Activated naive CD4-positive, alpha-beta T cell (primary cell): ENCODE results near the gene ENPP6.
"Not testable (repeated sequence)": the region's sequence is repeated elsewhere in the genome, so short reads cannot be mapped to it uniquely, and the experiment has no call there.

Experiments
- DNase-seq, 4 experiments: peaks; one replicate each; lab custom pipeline; 2025; lab: John Stamatoyannopoulos, UW

The ENPP6 gene

DNA sequence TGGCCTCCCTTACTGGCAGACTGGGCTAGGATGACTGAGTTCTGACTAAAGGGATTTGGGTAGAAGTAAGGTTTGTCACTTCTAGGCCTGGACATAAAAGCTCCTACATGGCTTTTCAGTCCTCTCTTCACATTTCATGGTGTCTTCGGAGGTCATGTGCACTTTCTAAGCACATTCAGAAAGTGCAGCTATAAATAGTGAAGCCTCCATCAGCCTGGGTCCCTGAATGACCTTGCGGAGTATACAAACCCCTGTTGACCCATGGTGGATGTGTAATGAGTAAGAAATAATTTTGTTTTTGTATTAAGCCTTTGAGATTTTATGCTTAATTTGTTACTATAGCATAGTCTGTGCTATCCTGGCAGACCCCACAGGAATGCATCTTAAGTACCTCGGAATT, 158.6 kb downstream of the ENPP6 start:
- no peak for DNase-seq

DNA sequence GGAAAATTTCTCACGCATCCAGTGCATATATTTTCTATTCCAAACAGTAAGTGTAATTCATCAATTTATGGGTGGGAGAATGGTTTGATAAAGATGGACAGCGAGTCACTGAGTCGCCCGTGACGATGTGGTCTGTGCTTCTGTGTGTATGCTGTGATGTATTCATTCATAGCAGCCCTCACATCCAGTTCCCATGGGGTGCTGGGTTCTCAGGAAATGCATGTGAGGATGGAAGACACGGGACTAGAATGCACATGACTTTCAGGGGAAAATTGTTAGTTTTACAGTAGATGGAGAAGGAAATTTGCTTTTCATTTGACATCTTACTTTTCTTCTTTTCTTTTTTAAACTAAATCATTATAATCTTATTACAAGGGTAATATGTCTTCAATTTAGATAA, 159.6 kb downstream of the ENPP6 start:
- no peak for DNase-seq

DNA sequence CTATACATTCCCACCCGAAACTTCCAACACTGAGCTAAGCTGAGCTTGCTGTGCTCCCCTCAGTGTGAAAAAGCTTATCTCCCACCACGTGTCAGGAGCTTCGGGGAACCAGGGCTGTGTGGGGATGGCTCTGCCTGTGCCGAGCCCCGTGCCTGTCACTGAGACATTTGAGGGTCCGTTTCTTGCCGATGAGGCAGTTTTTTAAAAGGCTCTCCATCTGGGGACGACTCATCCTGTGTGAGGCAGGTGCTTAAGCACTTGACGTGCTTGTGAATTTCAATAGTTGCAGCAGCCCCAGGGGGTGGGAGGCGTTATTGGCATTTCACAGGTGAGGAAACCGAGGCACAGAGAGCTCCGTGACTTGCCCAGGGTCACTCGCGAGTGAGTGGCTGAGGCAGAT, 160.8 kb downstream of the ENPP6 start:
- no peak for DNase-seq

DNA sequence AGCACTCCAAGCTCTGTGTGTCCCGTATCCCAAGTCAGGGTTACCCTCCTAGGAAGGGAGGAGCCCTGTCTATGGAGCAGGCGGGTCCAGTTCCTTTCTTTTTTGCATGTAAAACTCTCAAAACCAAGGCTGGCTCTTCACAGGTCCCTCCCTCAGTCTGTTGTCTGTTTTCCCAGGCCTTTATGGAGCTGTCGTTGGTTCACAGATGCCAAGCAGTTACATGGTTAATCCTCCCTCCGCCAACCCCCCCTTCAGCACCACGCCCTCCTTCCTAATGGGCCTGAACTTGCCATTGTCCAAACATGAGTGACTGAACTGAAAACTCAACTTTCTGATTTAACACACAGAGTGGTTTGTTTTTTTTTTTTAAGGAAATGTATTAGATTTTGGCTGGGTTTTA, 164.2 kb downstream of the ENPP6 start:
- no peak for DNase-seq

DNA sequence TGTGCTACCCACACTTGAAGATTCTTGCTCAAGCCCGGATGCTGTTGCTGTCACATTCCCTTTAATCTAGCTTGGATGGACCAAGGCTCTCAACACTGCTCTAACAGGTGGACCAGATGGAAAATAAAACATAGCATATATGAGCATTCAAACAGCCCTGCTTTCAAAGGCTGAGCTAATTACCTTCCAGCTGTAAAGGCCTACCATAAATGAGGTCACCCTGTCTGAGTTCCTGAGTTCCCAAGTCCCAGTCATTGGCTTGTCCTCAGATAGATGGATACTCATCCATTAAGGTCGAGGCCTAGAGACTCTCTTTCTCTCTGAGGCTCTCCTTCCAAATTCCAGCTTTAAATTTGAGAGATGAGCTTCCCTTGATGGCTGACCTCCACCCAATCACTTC, 165.1 kb downstream of the ENPP6 start:
- DNase-seq = no peak

DNA sequence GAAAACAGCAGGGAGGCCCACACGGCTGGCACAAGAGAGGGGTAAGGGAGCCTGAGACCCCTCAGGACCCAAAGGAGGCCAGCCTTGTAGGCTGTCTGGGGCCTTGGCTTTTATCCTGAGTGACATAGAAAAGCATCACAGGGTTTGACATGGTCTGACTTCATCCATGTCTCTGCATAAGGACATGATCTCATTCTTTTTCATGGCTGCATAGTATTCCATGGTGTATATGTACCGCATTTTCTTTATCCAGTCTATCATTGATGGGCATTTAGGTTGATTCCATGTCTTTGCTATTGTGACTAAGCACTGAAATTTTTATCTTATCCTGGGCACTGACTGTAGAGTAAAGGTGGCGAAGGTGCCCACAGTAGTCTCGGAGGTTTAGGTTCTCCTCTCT, 166.4 kb downstream of the ENPP6 start:
- DNase-seq = not testable (repeated sequence)

DNA sequence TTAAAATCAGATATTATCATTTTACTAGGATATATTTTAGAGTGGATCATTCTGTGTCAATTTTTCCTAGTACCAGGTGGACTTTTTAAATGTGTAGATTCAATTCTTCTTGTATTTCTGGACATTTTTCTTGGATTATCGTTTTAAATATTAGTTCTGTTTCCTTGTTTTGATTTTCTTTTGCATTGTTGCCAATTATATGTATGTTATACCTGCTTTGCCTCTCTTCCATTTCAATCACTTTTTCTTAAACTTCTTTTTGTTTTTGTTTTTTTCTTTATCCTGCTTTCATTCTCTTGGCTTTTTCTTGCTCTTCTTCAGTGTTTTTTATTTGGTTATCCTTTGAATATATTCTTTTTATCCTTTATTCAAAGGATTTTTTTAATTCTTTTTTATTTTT, 171.5 kb downstream of the ENPP6 start:
- no peak for DNase-seq

DNA sequence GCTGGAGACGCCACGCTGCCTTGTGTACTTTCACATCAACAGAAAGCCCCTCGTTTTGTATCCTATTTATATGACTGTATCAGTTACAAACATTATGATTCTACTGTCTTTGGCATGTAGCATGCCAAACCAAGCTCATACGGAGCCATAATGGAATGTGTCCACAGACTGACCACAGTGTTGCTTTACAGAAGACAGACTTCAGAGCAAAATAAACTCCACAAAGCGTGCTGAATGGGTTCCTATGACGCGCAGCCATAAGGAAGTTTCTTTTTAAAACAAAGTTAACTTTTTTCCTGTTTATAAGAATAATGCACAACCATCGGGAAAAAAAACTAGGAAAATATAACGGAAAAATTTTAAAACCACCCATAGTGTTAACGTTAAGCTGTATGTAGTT, 176.5 kb downstream of the ENPP6 start:
- no peak for DNase-seq

DNA sequence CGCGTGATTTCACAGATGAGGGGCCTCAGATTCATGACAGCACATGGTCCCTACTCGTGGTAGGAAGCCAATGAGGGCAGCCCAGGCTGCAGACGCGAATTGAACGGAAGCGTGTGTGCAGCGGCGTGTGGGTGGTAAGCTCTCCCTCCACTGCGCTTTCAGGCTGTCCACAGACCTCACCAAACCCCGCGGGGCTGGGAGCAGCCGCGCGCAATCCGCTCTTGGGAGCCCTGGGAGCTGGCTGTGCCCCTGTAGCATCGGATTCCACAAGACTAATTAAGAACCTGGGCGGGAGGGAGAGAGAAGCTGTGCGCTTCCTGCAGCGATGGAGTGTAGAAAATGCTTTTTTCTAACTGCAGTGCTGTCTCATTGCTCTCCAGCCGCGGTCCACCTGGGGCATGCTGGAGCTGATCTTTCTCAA, 177.7 kb downstream of the ENPP6 start:
- no peak for DNase-seq
